A549 (cell line): Measurements from ENCODE around the gene ABCC5. TPM values are rescaled to one million over a fixed set of nuclear protein-coding genes. Genes with fewer than 3 reads are reported as not detected.

ENCODE experiments used
- ATAC-seq, 2 experiments: fragments of 200-7000 bp in 1 of 2; fragments of >200 bp in 1 of 2; cut with Nextera tagmentation in 1 of 2; cut with Tn5 transposase in 1 of 2; 3 replicates each; pipeline versions ENCODE4 v1.8.0 to v1.9.1; 2018 to 2020; ENCODE audit warnings: mild to moderate bottlenecking in 1 of 2, moderate library complexity in 1 of 2
- CTCF ChIA-PET: fragments of 300-600 bp; sonication (Branson Sonifier 250); formaldehyde crosslinking; extraction: SDS; loops from one replicate; lab custom pipeline; 2021; ENCODE audit warnings: antibody characterized with exemption, inconsistent platforms; lab: Yijun Ruan, JAX
- POLR2A ChIA-PET: fragments of 350-600 bp; formaldehyde crosslinking; extraction: SDS; loops from one replicate; lab custom pipeline; 2021; ENCODE audit warnings: antibody characterized with exemption, inconsistent platforms; lab: Yijun Ruan, JAX
- DNase-seq, 2 experiments: peaks; one replicate each; pipeline versions ENCODE4 v3.0.0 to v3.0.0-alpha.2; 2011 to 2016; ENCODE audit warnings: low read depth in 1 of 2, low spot score in 1 of 2
- FAIRE-seq: peaks from 2 replicates; lab custom pipeline; 2011; peaks lifted over from hg19 to GRCh38; lab: Jason Lieb, UNC
- H3K27ac ChIP-seq, 2 experiments: fragments of >200 bp; sonication (Bioruptor Twin); formaldehyde crosslinking; 3 replicates each; pipeline ENCODE4 v1.5.1; 2016 to 2017
- H3K4me1 ChIP-seq: fragments of >200 bp; sonication (Bioruptor Twin); formaldehyde crosslinking; 3 replicates; pipeline ENCODE4 v1.6.1; 2016
- H3K4me2 ChIP-seq: fragments of >200 bp; sonication (Bioruptor Twin); formaldehyde crosslinking; 3 replicates; pipeline ENCODE4 v1.6.1; 2016
- H3K4me3 ChIP-seq: fragments of >200 bp; sonication (Bioruptor Twin); formaldehyde crosslinking; 3 replicates; pipeline ENCODE4 v1.5.1; 2016
- H3K9me3 ChIP-seq: fragments of >200 bp; sonication (Bioruptor Twin); formaldehyde crosslinking; 3 replicates; pipeline ENCODE4 v1.6.1; 2016
- CBX2 ChIP-seq: fragments of 200-600 bp; sonication (generic); IDR thresholded peaks from 2 replicates; pipeline ENCODE4 v1.6.1; 2016; ENCODE audit warnings: low read depth, mild to moderate bottlenecking, borderline replicate concordance
- CBX8 ChIP-seq: fragments of 200-600 bp; sonication (generic); IDR thresholded peaks from 2 replicates; pipeline ENCODE4 v1.6.1; 2016
- CHD2 ChIP-seq: fragments of 150-350 bp; IDR thresholded peaks from 2 replicates; pipeline ENCODE4 v1.6.1; 2014; ENCODE audit warnings: low read length; ENCODE audit not compliant: partially characterized antibody
- CHD4 ChIP-seq: fragments of 200-600 bp; sonication (generic); IDR thresholded peaks from 2 replicates; pipeline ENCODE4 v1.6.1; 2016; ENCODE audit warnings: antibody characterized with exemption, mild to moderate bottlenecking, borderline replicate concordance
- EHF ChIP-seq: fragments of 250-450 bp; sonication (Bioruptor Pico); IDR thresholded peaks from 2 replicates; pipeline ENCODE4 v1.5.0; 2020; ENCODE audit warnings: mild to moderate bottlenecking
- EHMT2 ChIP-seq: fragments of 200-600 bp; sonication (generic); IDR thresholded peaks from 2 replicates; pipeline ENCODE4 v1.6.1; 2016; ENCODE audit warnings: antibody characterized with exemption, low read depth, mild to moderate bottlenecking, moderate library complexity
- EP300 ChIP-seq, 2 experiments: fragments of >200 bp; sonication (Bioruptor Twin); formaldehyde crosslinking; IDR thresholded peaks; 2 replicates in 1 of 2; 3 replicates in 1 of 2; pipeline ENCODE4 v1.6.1; 2016 to 2017
- ESRRA ChIP-seq: fragments of 150-350 bp; IDR thresholded peaks from 2 replicates; pipeline ENCODE4 v1.6.1; 2014; ENCODE audit warnings: mild to moderate bottlenecking, low read length, borderline replicate concordance
- FOSB ChIP-seq: fragments of 250-450 bp; sonication (Bioruptor Pico); IDR thresholded peaks from 2 replicates; pipeline ENCODE4 v1.5.0; 2020; ENCODE audit warnings: mild to moderate bottlenecking, moderate library complexity
- FOSL2 ChIP-seq, 2 experiments: fragments of 450-650 bp in 1 of 2; fragments of >200 bp in 1 of 2; sonication (Bioruptor Twin) in 1 of 2; formaldehyde crosslinking; IDR thresholded peaks; 2 replicates each; pipeline versions ENCODE4 v1.5.0 to v1.6.1; 2016 to 2020; ENCODE audit warnings: mild to moderate bottlenecking in 1 of 2, moderate library complexity in 1 of 2
- FOXS1 ChIP-seq: fragments of 250-450 bp; sonication (Bioruptor Pico); IDR thresholded peaks from 2 replicates; pipeline ENCODE4 v1.5.0; 2020; ENCODE audit warnings: mild to moderate bottlenecking, moderate library complexity
- HES2 ChIP-seq: fragments of >200 bp; sonication (Bioruptor Twin); formaldehyde crosslinking; IDR thresholded peaks from 2 replicates; pipeline ENCODE4 v1.6.1; 2016
- HOXB13 ChIP-seq: fragments of 250-450 bp; sonication (Bioruptor Pico); IDR thresholded peaks from 2 replicates; pipeline ENCODE4 v1.5.0; 2020; ENCODE audit warnings: low read depth, mild to moderate bottlenecking, moderate library complexity
- HOXB5 ChIP-seq: fragments of 250-450 bp; sonication (Bioruptor Pico); IDR thresholded peaks from 2 replicates; pipeline ENCODE4 v1.5.0; 2020; ENCODE audit warnings: mild to moderate bottlenecking, moderate library complexity
- JUN ChIP-seq, 2 experiments: fragments of >200 bp; sonication (Bioruptor Twin); formaldehyde crosslinking; IDR thresholded peaks; 2 replicates in 1 of 2; 3 replicates in 1 of 2; pipeline ENCODE4 v1.6.1; 2016 to 2017
- MAFK ChIP-seq: fragments of 450-650 bp; IDR thresholded peaks from 2 replicates; pipeline ENCODE4 v1.6.1; 2014; ENCODE audit not compliant: partially characterized antibody
- MAZ ChIP-seq: fragments of 150-350 bp; IDR thresholded peaks from 2 replicates; pipeline ENCODE4 v1.6.1; 2014; ENCODE audit warnings: antibody characterized with exemption, low read depth, low read length, borderline replicate concordance
- NFE2L2 ChIP-seq: fragments of 150-350 bp; conservative IDR thresholded peaks from 2 replicates; pipeline ENCODE4 v1.6.1; 2014; ENCODE audit warnings: low read length
- NPAS2 ChIP-seq: fragments of 250-450 bp; sonication (Bioruptor Pico); IDR thresholded peaks from 2 replicates; pipeline ENCODE4 v1.8.0; 2022; ENCODE audit warnings: mild to moderate bottlenecking, moderate library complexity, borderline replicate concordance
- POLR2A ChIP-seq: IDR thresholded peaks from 2 replicates; pipeline ENCODE4 v1.6.1; 2012; ENCODE audit warnings: mild to moderate bottlenecking, low read length
- POLR2AphosphoS2 ChIP-seq: conservative IDR thresholded peaks from 2 replicates; pipeline ENCODE4 v1.6.1; 2012; ENCODE audit warnings: low read length, improper control_type of control experiment, inconsistent platforms
- RAD21 ChIP-seq, 2 experiments: fragments of >200 bp in 1 of 2; sonication (Bioruptor Twin) in 1 of 2; formaldehyde crosslinking in 1 of 2; IDR thresholded peaks in 1 of 2; conservative IDR thresholded peaks in 1 of 2; 2 replicates in 1 of 2; 3 replicates in 1 of 2; pipeline ENCODE4 v1.6.1; 2012 to 2018; ENCODE audit warnings: inconsistent platforms in 1 of 2
- RARB ChIP-seq: fragments of 250-450 bp; sonication (Bioruptor Pico); IDR thresholded peaks from 2 replicates; pipeline ENCODE4 v1.8.0; 2021; ENCODE audit warnings: mild to moderate bottlenecking, moderate library complexity
- RFX5 ChIP-seq: fragments of 450-650 bp; IDR thresholded peaks from 2 replicates; pipeline ENCODE4 v1.7.1; 2014; ENCODE audit warnings: antibody characterized with exemption, mild to moderate bottlenecking, moderate library complexity
- ZSCAN20 ChIP-seq: fragments of 250-450 bp; sonication (Bioruptor Pico); IDR thresholded peaks from 2 replicates; pipeline ENCODE4 v1.8.0; 2022; ENCODE audit warnings: mild to moderate bottlenecking, moderate library complexity
- WGBS: methylation state at CpG from one replicate; pipeline ENCODE4 v1.1.6; 2017; ENCODE audit errors: missing lambda C conversion rate; 5-methylcytosine and 5-hydroxymethylcytosine counted together
- polyA plus RNA-seq, 4 experiments: library from polyadenylated mRNA; depleted of rRNA in 3 of 4; stranded (reverse); fragments of >200 nt; fragmentation: RNase III in 1 of 4; extraction: RNeasy Plus Mini Kit Qiagen cat#74134 plus additional on column Dnase treatment in 1 of 4; gene quantifications; 2 replicates in 3 of 4; 3 replicates in 1 of 4; pipeline ENCODE4 v1.2.3, GENCODE V29; 2011 to 2017
- TF ChIP-seq, protein P1 (sequence below): fragments of 250-450 bp; sonication (Bioruptor Pico); IDR thresholded peaks from 2 replicates; pipeline ENCODE4 v1.5.0; 2021; ENCODE audit warnings: mild to moderate bottlenecking, moderate library complexity, borderline replicate concordance
- TF ChIP-seq, protein P2 (sequence below): fragments of 150-350 bp; IDR thresholded peaks from 2 replicates; pipeline ENCODE4 v1.6.1; 2014; ENCODE audit warnings: low read depth, mild to moderate bottlenecking, low read length

Gene ABCC5
- polyA plus RNA-seq, 2 of the 4 experiments (the other 2 are of a cell fraction): 14.2 to 20.7 TPM

GRCh38 chr3:183946037-183946436 lies 71.6 kb downstream of the ABCC5 start:
- DNase-seq (no peak), FAIRE-seq (no peak), ATAC-seq (no peak)
- WGBS: 92% methylated on average over 2 of the region's 2 CpGs
- H3K4me2 ChIP-seq: no peak overlapping the region
- POLR2A ChIA-PET: no interaction called here
- no peaks in the 10 kb centered on the region for H3K9me3 ChIP-seq
- no peak overlapping the region for H3K4me3 ChIP-seq
- CTCF ChIA-PET: interaction anchor here (1.0 kb wide), 1 partner anchor 50 kb away, joined by 4 read pairs; no protein-coding TSS in a partner anchor
- H3K27ac ChIP-seq: no peak overlapping the region
- H3K4me1 ChIP-seq: no peaks in the 10 kb centered on the region
- TF ChIP-seq RARB: no peak
- TF ChIP-seq MAZ: no peak
- TF ChIP-seq RFX5: no peak
- TF ChIP-seq CBX2: no peak
- TF ChIP-seq, protein P1, sequence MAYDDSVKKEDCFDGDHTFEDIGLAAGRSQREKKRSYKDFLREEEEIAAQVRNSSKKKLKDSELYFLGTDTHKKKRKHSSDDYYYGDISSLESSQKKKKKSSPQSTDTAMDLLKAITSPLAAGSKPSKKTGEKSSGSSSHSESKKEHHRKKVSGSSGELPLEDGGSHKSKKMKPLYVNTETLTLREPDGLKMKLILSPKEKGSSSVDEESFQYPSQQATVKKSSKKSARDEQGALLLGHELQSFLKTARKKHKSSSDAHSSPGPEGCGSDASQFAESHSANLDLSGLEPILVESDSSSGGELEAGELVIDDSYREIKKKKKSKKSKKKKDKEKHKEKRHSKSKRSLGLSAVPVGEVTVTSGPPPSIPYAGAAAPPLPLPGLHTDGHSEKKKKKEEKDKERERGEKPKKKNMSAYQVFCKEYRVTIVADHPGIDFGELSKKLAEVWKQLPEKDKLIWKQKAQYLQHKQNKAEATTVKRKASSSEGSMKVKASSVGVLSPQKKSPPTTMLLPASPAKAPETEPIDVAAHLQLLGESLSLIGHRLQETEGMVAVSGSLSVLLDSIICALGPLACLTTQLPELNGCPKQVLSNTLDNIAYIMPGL (CRISPR knock-in tag): no peak
- TF ChIP-seq ZSCAN20 (CRISPR knock-in tag): no peak
- no peak for TF ChIP-seq ESRRA
- TF ChIP-seq FOSL2 (IDR thresholded peaks at IDR 0.05): no peak
- TF ChIP-seq FOSL2 (CRISPR knock-in tag; IDR thresholded peaks at IDR 0.05): no peak
- TF ChIP-seq HOXB13 (CRISPR knock-in tag): no peak
- no peak for TF ChIP-seq MAFK
- no peak for TF ChIP-seq CBX8
- no peak for TF ChIP-seq EP300 (IDR thresholded peaks at IDR 0.05)
- TF ChIP-seq NPAS2: no peak
- no peak for TF ChIP-seq NFE2L2
- TF ChIP-seq, all 56 proteins: peak for 0

- no peak for DNase-seq
- Histone ChIP-seq H3K4me3 (no peak overlapping the region), H3K27ac (no peak overlapping the region), H3K4me2 (no peak overlapping the region), H3K4me1 (no peaks in the 10 kb centered on the region), H3K9me3 (no peaks in the 10 kb centered on the region)
- no peak for TF ChIP-seq RAD21 (conservative IDR thresholded peaks at IDR 0.05 in 1 of 2, IDR thresholded peaks at IDR 0.05 in 1 of 2)
- no peak for TF ChIP-seq JUN (IDR thresholded peaks at IDR 0.05)
- TF ChIP-seq POLR2AphosphoS2: no peak
- no peak for FAIRE-seq
- ChIA-PET POLR2A (no interaction called here), CTCF (interaction anchor here (1.0 kb wide), 1 partner anchor 49 kb away, joined by 4 read pairs; no protein-coding TSS in a partner anchor)
- ATAC-seq: no peak
- 88% methylated on average over 5 of the region's 5 CpGs for WGBS
These were observed 72.9 kb downstream of the ABCC5 start for GRCh38 chr3:183944775-183945174.

GRCh38 chr3:183943739-183944138 lies 73.9 kb downstream of the ABCC5 start:
- DNase-seq (no peak), ATAC-seq (no peak), FAIRE-seq (no peak)
- no peak overlapping the region for H3K27ac ChIP-seq
- 92% methylated on average over 6 of the region's 6 CpGs for WGBS
- no peak overlapping the region for H3K4me3 ChIP-seq
- H3K4me2 ChIP-seq: no peak overlapping the region
- CTCF ChIA-PET: no interaction called here
- no peaks in the 10 kb centered on the region for H3K4me1 ChIP-seq
- H3K9me3 ChIP-seq: no peaks in the 10 kb centered on the region
- POLR2A ChIA-PET: no interaction called here
- no peak for TF ChIP-seq MAFK
- TF ChIP-seq HES2: no peak
- TF ChIP-seq ESRRA: no peak
- TF ChIP-seq CHD4: no peak
- TF ChIP-seq POLR2A: no peak

DNA sequence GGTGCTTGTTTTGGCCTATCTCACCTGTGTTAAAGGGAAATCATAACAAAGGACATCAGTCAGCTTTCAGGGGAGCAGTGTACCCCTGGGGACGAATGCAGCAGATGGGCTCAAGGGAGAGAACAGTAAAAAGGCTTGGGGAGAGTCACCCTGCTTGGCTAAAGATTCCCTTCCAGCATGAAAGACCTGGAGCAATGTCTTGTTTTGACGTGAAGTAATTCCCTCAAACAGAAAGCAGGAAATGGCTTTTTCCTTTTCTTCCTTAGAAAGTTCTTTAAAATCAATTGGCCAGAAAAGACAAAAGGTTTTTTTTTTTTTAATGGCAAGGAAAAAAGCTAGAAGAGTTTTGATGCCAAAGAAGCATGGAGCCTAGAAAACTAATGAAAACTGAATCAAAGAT lies 76.5 kb downstream of the ABCC5 start:
- Histone ChIP-seq H3K4me1 (no peaks in the 10 kb centered on the region), H3K4me2 (no peak overlapping the region), H3K4me3 (no peak overlapping the region), H3K9me3 (no peaks in the 10 kb centered on the region), H3K27ac (no peak overlapping the region)
- CTCF ChIA-PET: interaction anchor here (1.4 kb wide), 1 partner anchor 27 kb away, joined by 3 read pairs; no protein-coding TSS in a partner anchor
- no peak for FAIRE-seq
- 80% methylated on average over 2 of the region's 2 CpGs for WGBS
- ATAC-seq: no peak
- POLR2A ChIA-PET: no interaction called here
- no peak for TF ChIP-seq JUN (IDR thresholded peaks at IDR 0.05)
- TF ChIP-seq FOXS1 (CRISPR knock-in tag): no peak
- TF ChIP-seq EHF (CRISPR knock-in tag): no peak
- TF ChIP-seq FOSB (CRISPR knock-in tag): no peak
- no peak for TF ChIP-seq HES2
- TF ChIP-seq, protein P2, sequence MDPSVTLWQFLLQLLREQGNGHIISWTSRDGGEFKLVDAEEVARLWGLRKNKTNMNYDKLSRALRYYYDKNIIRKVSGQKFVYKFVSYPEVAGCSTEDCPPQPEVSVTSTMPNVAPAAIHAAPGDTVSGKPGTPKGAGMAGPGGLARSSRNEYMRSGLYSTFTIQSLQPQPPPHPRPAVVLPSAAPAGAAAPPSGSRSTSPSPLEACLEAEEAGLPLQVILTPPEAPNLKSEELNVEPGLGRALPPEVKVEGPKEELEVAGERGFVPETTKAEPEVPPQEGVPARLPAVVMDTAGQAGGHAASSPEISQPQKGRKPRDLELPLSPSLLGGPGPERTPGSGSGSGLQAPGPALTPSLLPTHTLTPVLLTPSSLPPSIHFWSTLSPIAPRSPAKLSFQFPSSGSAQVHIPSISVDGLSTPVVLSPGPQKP: no peak
- TF ChIP-seq POLR2A: no peak
- TF ChIP-seq EP300 (IDR thresholded peaks at IDR 0.05): no peak
- no peak for TF ChIP-seq POLR2AphosphoS2
- no peak for TF ChIP-seq EHMT2
- no peak for TF ChIP-seq ZSCAN20 (CRISPR knock-in tag)
- no peak for TF ChIP-seq HOXB5
- no peak for TF ChIP-seq CHD2
- no peak for TF ChIP-seq CBX8
- TF ChIP-seq RAD21 (conservative IDR thresholded peaks at IDR 0.05 in 1 of 2, IDR thresholded peaks at IDR 0.05 in 1 of 2): no peak
- TF ChIP-seq CBX2: no peak
- TF ChIP-seq MAFK: no peak
- no peak for DNase-seq
